Measurements from ENCODE around the gene ENTR1.

Gene ENTR1

DNA sequence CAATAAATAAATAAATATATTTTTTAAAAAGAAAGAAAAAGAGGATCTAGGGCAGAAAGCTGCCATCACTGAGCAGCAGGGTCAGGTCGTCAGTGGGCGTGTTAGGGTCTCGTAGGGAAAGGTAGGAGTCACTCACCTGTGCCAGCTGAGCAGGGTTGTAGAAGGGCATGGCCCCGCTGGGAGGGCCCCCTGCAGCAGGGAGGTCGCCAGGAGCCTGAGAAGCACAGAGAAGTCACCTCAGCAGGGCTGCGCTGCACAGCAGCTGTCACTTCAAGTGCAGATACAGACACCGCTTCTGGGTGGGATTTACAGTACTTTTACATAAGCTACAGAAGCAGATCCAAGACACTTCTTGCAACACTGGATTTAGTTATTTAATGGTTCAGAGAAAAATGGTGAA lies 33.3 kb upstream of the ENTR1 start:
- no peak for TF ChIP-seq EZH2phosphoT487 (IDR thresholded peaks at IDR 0.05; ENCODE audit: low read length)
- TF ChIP-seq, protein P1, sequence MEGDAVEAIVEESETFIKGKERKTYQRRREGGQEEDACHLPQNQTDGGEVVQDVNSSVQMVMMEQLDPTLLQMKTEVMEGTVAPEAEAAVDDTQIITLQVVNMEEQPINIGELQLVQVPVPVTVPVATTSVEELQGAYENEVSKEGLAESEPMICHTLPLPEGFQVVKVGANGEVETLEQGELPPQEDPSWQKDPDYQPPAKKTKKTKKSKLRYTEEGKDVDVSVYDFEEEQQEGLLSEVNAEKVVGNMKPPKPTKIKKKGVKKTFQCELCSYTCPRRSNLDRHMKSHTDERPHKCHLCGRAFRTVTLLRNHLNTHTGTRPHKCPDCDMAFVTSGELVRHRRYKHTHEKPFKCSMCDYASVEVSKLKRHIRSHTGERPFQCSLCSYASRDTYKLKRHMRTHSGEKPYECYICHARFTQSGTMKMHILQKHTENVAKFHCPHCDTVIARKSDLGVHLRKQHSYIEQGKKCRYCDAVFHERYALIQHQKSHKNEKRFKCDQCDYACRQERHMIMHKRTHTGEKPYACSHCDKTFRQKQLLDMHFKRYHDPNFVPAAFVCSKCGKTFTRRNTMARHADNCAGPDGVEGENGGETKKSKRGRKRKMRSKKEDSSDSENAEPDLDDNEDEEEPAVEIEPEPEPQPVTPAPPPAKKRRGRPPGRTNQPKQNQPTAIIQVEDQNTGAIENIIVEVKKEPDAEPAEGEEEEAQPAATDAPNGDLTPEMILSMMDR (IDR thresholded peaks at IDR 0.05; ENCODE audit: low read length), result no peak
- TF ChIP-seq EZH2 (optimal IDR thresholded peaks at IDR 0.05; ENCODE audit: low read depth, low read length), result no peak
- H3K4me1 ChIP-seq (ENCODE audit: low read length), result no peaks in the 10 kb centered on the region
- H3K27me3 ChIP-seq (replicated peaks; ENCODE audit: insufficient read depth, low read length), result no peaks in the 10 kb centered on the region
- no peak overlapping the region for H3K4me3 ChIP-seq (ENCODE audit: low read length)
- no peak overlapping the region for H3K27ac ChIP-seq (ENCODE audit: low read length)
- H3K4me2 ChIP-seq (ENCODE audit: low read depth, low read length), result no peak overlapping the region
- H3K9me3 ChIP-seq (replicated peaks; ENCODE audit: insufficient read depth, low read length), result no peaks in the 10 kb centered on the region
- peaks cover 9% of the 10 kb centered on the region for H3F3A ChIP-seq (ENCODE audit: insufficient read depth, low read length)
- H3K79me2 ChIP-seq (ENCODE audit: low read length), result peaks cover 6% of the 10 kb centered on the region
- no peaks in the 10 kb centered on the region for H3K9me2 ChIP-seq (replicated peaks; ENCODE audit: insufficient read depth, low read length)
- no peak overlapping the region for H3K9ac ChIP-seq (ENCODE audit: low read length)
- no peaks in the 10 kb centered on the region for H4K20me1 ChIP-seq (ENCODE audit: insufficient read depth, low read length)
- no peak for DNase-seq
- no peak overlapping the region for H2AFZ ChIP-seq (ENCODE audit: low read length)
- no peaks in the 10 kb centered on the region for H3K36me3 ChIP-seq (replicated peaks; ENCODE audit: insufficient read depth, low read length)

DNA sequence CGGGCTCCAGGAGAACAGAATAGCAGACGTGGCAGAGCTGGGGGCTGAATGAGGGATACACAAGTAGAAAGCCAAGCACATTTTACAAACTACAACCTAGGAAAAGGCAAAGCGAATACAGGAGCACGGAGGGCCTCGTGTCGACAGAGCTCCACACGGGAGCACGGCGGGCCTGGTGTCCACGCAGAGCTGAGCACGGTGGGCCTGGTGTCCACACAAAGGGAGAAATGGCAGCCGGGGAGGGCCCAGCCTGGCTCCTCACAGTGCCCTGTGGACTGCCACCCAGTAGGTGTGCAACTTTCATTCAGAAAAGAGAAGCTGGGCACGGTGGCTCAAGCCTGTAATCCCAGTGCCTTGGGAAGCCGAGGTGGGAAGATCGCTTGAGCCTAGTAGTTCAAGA lies 32.7 kb upstream of the ENTR1 start:
- Histone ChIP-seq H3K36me3 (replicated peaks; ENCODE audit: insufficient read depth, low read length) (no peaks in the 10 kb centered on the region), H4K20me1 (ENCODE audit: insufficient read depth, low read length) (no peaks in the 10 kb centered on the region)

DNA sequence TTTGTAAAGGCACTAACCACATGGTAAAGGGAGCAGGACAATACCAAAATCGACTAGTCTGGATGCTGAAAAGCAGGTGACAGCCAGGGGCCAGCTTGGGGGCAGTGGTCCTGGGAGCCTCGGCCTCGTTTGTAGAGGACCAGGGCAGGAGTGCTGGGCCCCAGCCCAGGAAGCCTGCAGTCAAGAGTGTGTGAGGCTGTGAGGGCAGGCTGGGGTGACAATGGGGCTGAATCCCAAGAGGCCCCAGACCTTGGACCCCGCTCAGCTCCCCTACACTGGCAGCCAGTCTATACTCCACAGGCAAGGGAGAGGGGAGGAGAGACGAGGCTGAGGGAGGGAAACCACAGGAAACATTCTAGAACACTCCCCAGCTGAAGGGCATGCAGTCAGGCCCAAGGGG lies 31.9 kb upstream of the ENTR1 start:
- Histone ChIP-seq H3K79me2 (ENCODE audit: low read length) (peaks cover 20% of the 10 kb centered on the region), H3K9me3 (replicated peaks; ENCODE audit: insufficient read depth, low read length) (no peaks in the 10 kb centered on the region), H3K4me3 (ENCODE audit: low read length) (no peak overlapping the region), H3K9me2 (replicated peaks; ENCODE audit: insufficient read depth, low read length) (no peaks in the 10 kb centered on the region), H2AFZ (ENCODE audit: low read length) (no peak overlapping the region), H3K4me2 (ENCODE audit: low read depth, low read length) (no peak overlapping the region), H3K36me3 (replicated peaks; ENCODE audit: insufficient read depth, low read length) (no peaks in the 10 kb centered on the region), H3K4me1 (ENCODE audit: low read length) (peaks cover 5% of the 10 kb centered on the region; the same call in 1 of the 2 replicates), H3K27ac (ENCODE audit: low read length) (no peak overlapping the region), H3F3A (ENCODE audit: insufficient read depth, low read length) (peaks cover 9% of the 10 kb centered on the region), H3K27me3 (replicated peaks; ENCODE audit: insufficient read depth, low read length) (no peaks in the 10 kb centered on the region), H4K20me1 (ENCODE audit: insufficient read depth, low read length) (no peaks in the 10 kb centered on the region), H3K9ac (ENCODE audit: low read length) (no peak overlapping the region)
- no peak for TF ChIP-seq EZH2phosphoT487 (IDR thresholded peaks at IDR 0.05; ENCODE audit: low read length)
- TF ChIP-seq, protein P1 (IDR thresholded peaks at IDR 0.05; ENCODE audit: low read length), result no peak
- TF ChIP-seq EZH2 (optimal IDR thresholded peaks at IDR 0.05; ENCODE audit: low read depth, low read length), result no peak
- DNase-seq, result no peak

More for the DNA sequence above, 32.7 kb upstream of the ENTR1 start:
- Histone ChIP-seq H3K4me3 (ENCODE audit: low read length) (no peak overlapping the region), H3K9me3 (replicated peaks; ENCODE audit: insufficient read depth, low read length) (no peaks in the 10 kb centered on the region), H2AFZ (ENCODE audit: low read length) (no peak overlapping the region), H3K9me2 (replicated peaks; ENCODE audit: insufficient read depth, low read length) (no peaks in the 10 kb centered on the region), H3F3A (ENCODE audit: insufficient read depth, low read length) (peaks cover 9% of the 10 kb centered on the region), H3K27me3 (replicated peaks; ENCODE audit: insufficient read depth, low read length) (no peaks in the 10 kb centered on the region), H3K79me2 (ENCODE audit: low read length) (peaks cover 12% of the 10 kb centered on the region), H3K9ac (ENCODE audit: low read length) (no peak overlapping the region), H3K27ac (ENCODE audit: low read length) (no peak overlapping the region), H3K4me1 (ENCODE audit: low read length) (no peaks in the 10 kb centered on the region), H3K4me2 (ENCODE audit: low read depth, low read length) (no peak overlapping the region)
- no peak for DNase-seq
- TF ChIP-seq EZH2 (optimal IDR thresholded peaks at IDR 0.05; ENCODE audit: low read depth, low read length) (no peak), EZH2phosphoT487 (IDR thresholded peaks at IDR 0.05; ENCODE audit: low read length) (no peak)
- TF ChIP-seq, protein P1 (IDR thresholded peaks at IDR 0.05; ENCODE audit: low read length), result no peak
